ENCODE measurements around the gene FAM174C.

- TF ChIP-seq, protein P1, sequence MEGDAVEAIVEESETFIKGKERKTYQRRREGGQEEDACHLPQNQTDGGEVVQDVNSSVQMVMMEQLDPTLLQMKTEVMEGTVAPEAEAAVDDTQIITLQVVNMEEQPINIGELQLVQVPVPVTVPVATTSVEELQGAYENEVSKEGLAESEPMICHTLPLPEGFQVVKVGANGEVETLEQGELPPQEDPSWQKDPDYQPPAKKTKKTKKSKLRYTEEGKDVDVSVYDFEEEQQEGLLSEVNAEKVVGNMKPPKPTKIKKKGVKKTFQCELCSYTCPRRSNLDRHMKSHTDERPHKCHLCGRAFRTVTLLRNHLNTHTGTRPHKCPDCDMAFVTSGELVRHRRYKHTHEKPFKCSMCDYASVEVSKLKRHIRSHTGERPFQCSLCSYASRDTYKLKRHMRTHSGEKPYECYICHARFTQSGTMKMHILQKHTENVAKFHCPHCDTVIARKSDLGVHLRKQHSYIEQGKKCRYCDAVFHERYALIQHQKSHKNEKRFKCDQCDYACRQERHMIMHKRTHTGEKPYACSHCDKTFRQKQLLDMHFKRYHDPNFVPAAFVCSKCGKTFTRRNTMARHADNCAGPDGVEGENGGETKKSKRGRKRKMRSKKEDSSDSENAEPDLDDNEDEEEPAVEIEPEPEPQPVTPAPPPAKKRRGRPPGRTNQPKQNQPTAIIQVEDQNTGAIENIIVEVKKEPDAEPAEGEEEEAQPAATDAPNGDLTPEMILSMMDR (IDR thresholded peaks at IDR 0.05; ENCODE audit: low read depth, low read length): no peak
- no peak for TF ChIP-seq EZH2phosphoT487 (IDR thresholded peaks at IDR 0.05; ENCODE audit: low read depth)
Measured at GRCh38 chr19:1229056-1229923, 46.0 kb upstream of the FAM174C start.

Measured in OCI-LY3 (cell line).